A549 (cell line): ENCODE measurements around the gene METTL9. TPM values are rescaled to one million over a fixed set of nuclear protein-coding genes. Genes with fewer than 3 reads are reported as not detected.
A peak's percentile ranks its signal among the peaks of the same experiment; 100 is the strongest.

ENCODE experiments used
- ATAC-seq, 2 experiments: fragments of 200-7000 bp in 1 of 2; fragments of >200 bp in 1 of 2; cut with Nextera tagmentation in 1 of 2; cut with Tn5 transposase in 1 of 2; 3 replicates each; pipeline versions ENCODE4 v1.8.0 to v1.9.1; 2018 to 2020; ENCODE audit warnings: mild to moderate bottlenecking in 1 of 2, moderate library complexity in 1 of 2
- CTCF ChIA-PET: fragments of 300-600 bp; sonication (Branson Sonifier 250); formaldehyde crosslinking; extraction: SDS; loops from one replicate; lab custom pipeline; 2021; ENCODE audit warnings: antibody characterized with exemption, inconsistent platforms; lab: Yijun Ruan, JAX
- POLR2A ChIA-PET: fragments of 350-600 bp; formaldehyde crosslinking; extraction: SDS; loops from one replicate; lab custom pipeline; 2021; ENCODE audit warnings: antibody characterized with exemption, inconsistent platforms; lab: Yijun Ruan, JAX
- DNase-seq, 2 experiments: peaks; one replicate each; pipeline versions ENCODE4 v3.0.0 to v3.0.0-alpha.2; 2011 to 2016; ENCODE audit warnings: low read depth in 1 of 2, low spot score in 1 of 2
- FAIRE-seq: peaks from 2 replicates; lab custom pipeline; 2011; peaks lifted over from hg19 to GRCh38; lab: Jason Lieb, UNC
- H3K27ac ChIP-seq, 2 experiments: fragments of >200 bp; sonication (Bioruptor Twin); formaldehyde crosslinking; 3 replicates each; pipeline ENCODE4 v1.5.1; 2016 to 2017
- H3K4me1 ChIP-seq: fragments of >200 bp; sonication (Bioruptor Twin); formaldehyde crosslinking; 3 replicates; pipeline ENCODE4 v1.6.1; 2016
- H3K4me2 ChIP-seq: fragments of >200 bp; sonication (Bioruptor Twin); formaldehyde crosslinking; 3 replicates; pipeline ENCODE4 v1.6.1; 2016
- H3K4me3 ChIP-seq: fragments of >200 bp; sonication (Bioruptor Twin); formaldehyde crosslinking; 3 replicates; pipeline ENCODE4 v1.5.1; 2016
- H3K9me3 ChIP-seq: fragments of >200 bp; sonication (Bioruptor Twin); formaldehyde crosslinking; 3 replicates; pipeline ENCODE4 v1.6.1; 2016
- CEBPB ChIP-seq, 2 experiments: fragments of >200 bp in 1 of 2; sonication (Bioruptor Twin) in 1 of 2; formaldehyde crosslinking in 1 of 2; IDR thresholded peaks; 2 replicates each; pipeline ENCODE4 v1.6.1; 2012 to 2016
- EHF ChIP-seq: fragments of 250-450 bp; sonication (Bioruptor Pico); IDR thresholded peaks from 2 replicates; pipeline ENCODE4 v1.5.0; 2020; ENCODE audit warnings: mild to moderate bottlenecking
- EHMT2 ChIP-seq: fragments of 200-600 bp; sonication (generic); IDR thresholded peaks from 2 replicates; pipeline ENCODE4 v1.6.1; 2016; ENCODE audit warnings: antibody characterized with exemption, low read depth, mild to moderate bottlenecking, moderate library complexity
- ESRRA ChIP-seq: fragments of 150-350 bp; IDR thresholded peaks from 2 replicates; pipeline ENCODE4 v1.6.1; 2014; ENCODE audit warnings: mild to moderate bottlenecking, low read length, borderline replicate concordance
- FOSB ChIP-seq: fragments of 250-450 bp; sonication (Bioruptor Pico); IDR thresholded peaks from 2 replicates; pipeline ENCODE4 v1.5.0; 2020; ENCODE audit warnings: mild to moderate bottlenecking, moderate library complexity
- HEYL ChIP-seq: fragments of 250-450 bp; sonication (Bioruptor Pico); IDR thresholded peaks from 2 replicates; pipeline ENCODE4 v1.8.0; 2021; ENCODE audit warnings: mild to moderate bottlenecking, moderate library complexity
- HOXB13 ChIP-seq: fragments of 250-450 bp; sonication (Bioruptor Pico); IDR thresholded peaks from 2 replicates; pipeline ENCODE4 v1.5.0; 2020; ENCODE audit warnings: low read depth, mild to moderate bottlenecking, moderate library complexity
- JUN ChIP-seq, 2 experiments: fragments of >200 bp; sonication (Bioruptor Twin); formaldehyde crosslinking; IDR thresholded peaks; 2 replicates in 1 of 2; 3 replicates in 1 of 2; pipeline ENCODE4 v1.6.1; 2016 to 2017
- MAFK ChIP-seq: fragments of 450-650 bp; IDR thresholded peaks from 2 replicates; pipeline ENCODE4 v1.6.1; 2014; ENCODE audit not compliant: partially characterized antibody
- MAZ ChIP-seq: fragments of 150-350 bp; IDR thresholded peaks from 2 replicates; pipeline ENCODE4 v1.6.1; 2014; ENCODE audit warnings: antibody characterized with exemption, low read depth, low read length, borderline replicate concordance
- MYC ChIP-seq: IDR thresholded peaks from 2 replicates; pipeline ENCODE4 v1.6.1; 2012; ENCODE audit warnings: mild to moderate bottlenecking, inconsistent platforms, low read length, improper control_type of control experiment, borderline replicate concordance
- RCOR1 ChIP-seq: fragments of 150-350 bp; IDR thresholded peaks from 2 replicates; pipeline ENCODE4 v1.6.1; 2014; ENCODE audit warnings: antibody characterized with exemption, low read length, low read depth
- RFX5 ChIP-seq: fragments of 450-650 bp; IDR thresholded peaks from 2 replicates; pipeline ENCODE4 v1.7.1; 2014; ENCODE audit warnings: antibody characterized with exemption, mild to moderate bottlenecking, moderate library complexity
- ZNF302 ChIP-seq: fragments of 250-450 bp; sonication (Bioruptor Pico); IDR thresholded peaks from 2 replicates; pipeline ENCODE4 v1.9.0; 2021; ENCODE audit warnings: inconsistent platforms, mild to moderate bottlenecking, moderate library complexity
- WGBS: methylation state at CpG from one replicate; pipeline ENCODE4 v1.1.6; 2017; ENCODE audit errors: missing lambda C conversion rate; 5-methylcytosine and 5-hydroxymethylcytosine counted together
- polyA plus RNA-seq, 4 experiments: library from polyadenylated mRNA; depleted of rRNA in 3 of 4; stranded (reverse); fragments of >200 nt; fragmentation: RNase III in 1 of 4; extraction: RNeasy Plus Mini Kit Qiagen cat#74134 plus additional on column Dnase treatment in 1 of 4; gene quantifications; 2 replicates in 3 of 4; 3 replicates in 1 of 4; pipeline ENCODE4 v1.2.3, GENCODE V29; 2011 to 2017
- TF ChIP-seq, protein P1 (sequence below): IDR thresholded peaks from 2 replicates; pipeline ENCODE4 v1.6.1; 2012; ENCODE audit warnings: low read depth, borderline replicate concordance
- TF ChIP-seq, protein P2 (sequence below): fragments of 150-350 bp; IDR thresholded peaks from 2 replicates; pipeline ENCODE4 v1.6.1; 2014; ENCODE audit warnings: low read depth, mild to moderate bottlenecking, low read length
- TF ChIP-seq, protein P3 (sequence below): fragments of 250-450 bp; sonication (Bioruptor Pico); IDR thresholded peaks from 2 replicates; pipeline ENCODE4 v1.5.0; 2020; ENCODE audit warnings: low read depth, mild to moderate bottlenecking, moderate library complexity

METTL9 gene
- polyA plus RNA-seq, 2 of the 4 experiments (the other 2 are of a cell fraction) = 72.2 to 124 TPM

GRCh38 chr16:21592191-21592590, 7.2 kb upstream of the METTL9 start:
- ChIA-PET CTCF (interaction anchor here (0.9 to 1.0 kb wide), 3 partner anchors 36 to 117 kb away, joined by 3 to 4 read pairs (median 4); no protein-coding TSS in a partner anchor), POLR2A (no interaction called here)
- H3K4me2 ChIP-seq = no peak overlapping the region
- FAIRE-seq = no peak
- TF ChIP-seq JUN (IDR thresholded peaks at IDR 0.05) = no peak
- TF ChIP-seq CEBPB (IDR thresholded peaks at IDR 0.05) = no peak
- TF ChIP-seq, protein P1, sequence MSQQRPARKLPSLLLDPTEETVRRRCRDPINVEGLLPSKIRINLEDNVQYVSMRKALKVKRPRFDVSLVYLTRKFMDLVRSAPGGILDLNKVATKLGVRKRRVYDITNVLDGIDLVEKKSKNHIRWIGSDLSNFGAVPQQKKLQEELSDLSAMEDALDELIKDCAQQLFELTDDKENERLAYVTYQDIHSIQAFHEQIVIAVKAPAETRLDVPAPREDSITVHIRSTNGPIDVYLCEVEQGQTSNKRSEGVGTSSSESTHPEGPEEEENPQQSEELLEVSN = no peak
- no peak for TF ChIP-seq EHMT2
- TF ChIP-seq EHF = no peak
- TF ChIP-seq MYC = no peak
- TF ChIP-seq ESRRA = no peak
- no peak for TF ChIP-seq MAZ
- no peak for TF ChIP-seq HOXB13
- no peak for TF ChIP-seq HEYL (CRISPR knock-in tag)
- no peak for TF ChIP-seq FOSB (CRISPR knock-in tag)
- no peak for TF ChIP-seq RCOR1
- TF ChIP-seq, protein P2, sequence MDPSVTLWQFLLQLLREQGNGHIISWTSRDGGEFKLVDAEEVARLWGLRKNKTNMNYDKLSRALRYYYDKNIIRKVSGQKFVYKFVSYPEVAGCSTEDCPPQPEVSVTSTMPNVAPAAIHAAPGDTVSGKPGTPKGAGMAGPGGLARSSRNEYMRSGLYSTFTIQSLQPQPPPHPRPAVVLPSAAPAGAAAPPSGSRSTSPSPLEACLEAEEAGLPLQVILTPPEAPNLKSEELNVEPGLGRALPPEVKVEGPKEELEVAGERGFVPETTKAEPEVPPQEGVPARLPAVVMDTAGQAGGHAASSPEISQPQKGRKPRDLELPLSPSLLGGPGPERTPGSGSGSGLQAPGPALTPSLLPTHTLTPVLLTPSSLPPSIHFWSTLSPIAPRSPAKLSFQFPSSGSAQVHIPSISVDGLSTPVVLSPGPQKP = no peak
- no peak for TF ChIP-seq RFX5
- no peak overlapping the region for H3K27ac ChIP-seq
- no peak overlapping the region for H3K4me3 ChIP-seq
- 79% methylated on average over 9 of the region's 9 CpGs for WGBS
- H3K9me3 ChIP-seq = no peaks in the 10 kb centered on the region
- ATAC-seq = no peak
- no peak for DNase-seq
- no peaks in the 10 kb centered on the region for H3K4me1 ChIP-seq

DNA sequence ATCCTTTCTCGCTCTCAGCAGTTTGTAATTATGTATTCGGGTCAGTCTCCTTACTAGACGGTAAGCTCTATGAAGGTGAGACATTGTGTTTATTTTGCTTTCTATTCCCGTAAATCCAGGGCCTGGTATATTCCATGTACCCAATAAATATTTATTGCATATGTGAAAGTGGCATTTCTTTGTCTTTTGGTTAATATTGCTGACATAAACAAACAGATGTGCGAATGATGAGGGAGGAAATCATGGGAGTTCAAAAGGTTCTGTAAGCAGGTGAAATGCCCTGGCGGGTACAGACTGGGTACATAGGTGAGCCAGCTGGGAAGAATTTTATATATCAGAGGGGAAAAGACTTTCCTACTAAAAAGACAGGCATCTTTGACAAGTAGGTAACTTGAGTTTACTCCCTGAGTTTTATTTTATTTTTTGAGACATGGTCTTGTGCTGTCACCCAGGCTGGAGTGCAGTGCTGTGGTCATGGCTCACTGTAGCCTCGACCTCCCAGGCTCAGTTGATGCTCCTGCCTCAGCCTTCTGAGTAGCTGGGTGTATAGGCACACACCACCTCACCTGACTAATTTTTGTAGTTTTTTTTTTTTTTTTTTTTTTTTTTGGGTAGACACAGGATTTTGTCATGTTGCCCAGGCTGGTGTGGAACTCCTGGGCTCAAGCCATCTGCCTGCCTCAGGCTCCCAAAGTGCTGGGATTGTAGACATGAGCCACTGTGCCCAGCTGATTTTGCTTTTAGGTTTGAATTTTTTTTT, 5.7 kb upstream of the METTL9 start:
- ATAC-seq = no peak
- CTCF ChIA-PET = interaction anchor here (0.5 to 2.0 kb wide), 8 partner anchors 10 to 595 kb away, joined by 3 to 11 read pairs (median 4); no protein-coding TSS in a partner anchor
- no peak for TF ChIP-seq ZNF302 (CRISPR knock-in tag)
- TF ChIP-seq MAFK = peak; percentile 68
- TF ChIP-seq, all 56 proteins: peak for 1
- WGBS = 62% methylated on average over 7 of the region's 7 CpGs
- DNase-seq (no peak), FAIRE-seq (no peak)
- Histone ChIP-seq H3K9me3 (no peaks in the 10 kb centered on the region), H3K27ac (no peak overlapping the region), H3K4me3 (no peak overlapping the region), H3K4me1 (peaks cover 5% of the 10 kb centered on the region), H3K4me2 (no peak overlapping the region)
- POLR2A ChIA-PET = interaction anchor here (0.6 kb wide), 1 partner anchor 72 kb away, joined by 13 read pairs; no protein-coding TSS in a partner anchor

GRCh38 chr16:21597561-21598030, 1.8 kb upstream of the METTL9 start:
- no peak overlapping the region for H3K4me2 ChIP-seq
- TF ChIP-seq, protein P3, sequence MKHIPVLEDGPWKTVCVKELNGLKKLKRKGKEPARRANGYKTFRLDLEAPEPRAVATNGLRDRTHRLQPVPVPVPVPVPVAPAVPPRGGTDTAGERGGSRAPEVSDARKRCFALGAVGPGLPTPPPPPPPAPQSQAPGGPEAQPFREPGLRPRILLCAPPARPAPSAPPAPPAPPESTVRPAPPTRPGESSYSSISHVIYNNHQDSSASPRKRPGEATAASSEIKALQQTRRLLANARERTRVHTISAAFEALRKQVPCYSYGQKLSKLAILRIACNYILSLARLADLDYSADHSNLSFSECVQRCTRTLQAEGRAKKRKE = no peak
- TF ChIP-seq, all 56 proteins: peak for 0
- H3K4me1 ChIP-seq = peaks cover 20% of the 10 kb centered on the region
- FAIRE-seq (no peak), DNase-seq (no peak), ATAC-seq (no peak)
- no peak overlapping the region for H3K27ac ChIP-seq
- ChIA-PET CTCF (interaction anchor here (1.2 to 3.5 kb wide), 2 partner anchors 13 to 15 kb away, joined by 4 to 13 read pairs; no protein-coding TSS in a partner anchor), POLR2A (no interaction called here)
- no peaks in the 10 kb centered on the region for H3K9me3 ChIP-seq
- no peak overlapping the region for H3K4me3 ChIP-seq
- 76% methylated on average over 2 of the region's 2 CpGs for WGBS
